Measurements from ENCODE around the gene PKN2.

DNA sequence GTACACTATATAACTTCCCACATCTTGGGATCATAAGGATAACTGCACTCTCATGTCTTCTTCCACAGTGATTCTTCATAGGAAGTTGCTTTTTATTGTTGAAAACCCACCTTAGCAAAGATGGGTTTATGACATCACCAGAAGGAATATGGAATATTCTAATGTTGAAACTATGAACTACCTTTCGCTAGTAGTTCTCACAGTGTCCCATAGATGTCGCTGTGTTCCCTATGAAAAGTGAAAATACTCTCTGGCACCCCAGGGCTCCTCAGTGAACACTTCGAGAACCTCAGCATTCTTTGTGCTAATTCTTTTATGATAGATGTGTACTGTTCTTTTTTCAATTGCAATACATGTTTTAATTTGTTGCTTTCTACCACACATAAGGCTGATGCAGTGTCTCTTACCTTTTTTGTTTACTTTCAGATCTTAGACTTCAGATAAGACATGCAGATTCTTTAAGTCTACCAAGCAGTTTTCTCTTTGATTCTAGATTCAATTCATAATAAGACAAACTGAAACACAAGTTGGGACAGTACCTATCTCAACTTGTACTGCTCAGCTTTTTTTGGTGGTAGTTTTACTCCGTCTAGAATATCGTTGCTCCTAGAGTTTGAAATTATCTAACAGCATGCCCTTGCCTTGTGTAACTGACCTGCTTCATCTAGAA lies 116.4 kb downstream of the PKN2 start:
- TF ChIP-seq, protein P1, sequence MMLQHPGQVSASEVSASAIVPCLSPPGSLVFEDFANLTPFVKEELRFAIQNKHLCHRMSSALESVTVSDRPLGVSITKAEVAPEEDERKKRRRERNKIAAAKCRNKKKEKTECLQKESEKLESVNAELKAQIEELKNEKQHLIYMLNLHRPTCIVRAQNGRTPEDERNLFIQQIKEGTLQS (IDR thresholded peaks at IDR 0.05; ENCODE audit: insufficient read depth, low read depth, low read length) = no peak
- TF ChIP-seq POLR2AphosphoS5 (IDR thresholded peaks at IDR 0.05; ENCODE audit: low read depth, low read length) (no peak), POLR2A (IDR thresholded peaks at IDR 0.05; ENCODE audit: control extremely low read depth in 1 of 2, low read depth in 2 of 2, low read length in 2 of 2) (no peak), SIX5 (IDR thresholded peaks at IDR 0.05; ENCODE audit: low read depth, low read length) (no peak), KDM5A (IDR thresholded peaks at IDR 0.05; ENCODE audit: low read length) (no peak), EZH2 (IDR thresholded peaks at IDR 0.05; ENCODE audit: low read depth, low read length, severe bottlenecking) (no peak), EGR1 (IDR thresholded peaks at IDR 0.05; ENCODE audit: borderline replicate concordance, low read depth, low read length) (no peak), CTCF (IDR thresholded peaks at IDR 0.05; ENCODE audit: control extremely low read depth in 1 of 3, insufficient read depth in 1 of 3, low read depth in 1 of 3, low read length in 3 of 3) (peak in 2 of 3 experiments; percentile 51 to 80; a peak in 2 of 4 replicates), GABPA (IDR thresholded peaks at IDR 0.05; ENCODE audit: borderline replicate concordance, insufficient read depth, low read length) (no peak), TBP (IDR thresholded peaks at IDR 0.05; ENCODE audit: low read depth, low read length) (no peak)
- TF ChIP-seq, protein P2, sequence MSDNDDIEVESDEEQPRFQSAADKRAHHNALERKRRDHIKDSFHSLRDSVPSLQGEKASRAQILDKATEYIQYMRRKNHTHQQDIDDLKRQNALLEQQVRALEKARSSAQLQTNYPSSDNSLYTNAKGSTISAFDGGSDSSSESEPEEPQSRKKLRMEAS (IDR thresholded peaks at IDR 0.05) = no peak

All from H1 (cell line).